Upper lobe of left lung (tissue), 6 donors: ENCODE results near the gene ZNF18. TPM values are rescaled to one million over a fixed set of nuclear protein-coding genes. Genes with fewer than 3 reads are reported as not detected.
A peak's percentile ranks its signal among the peaks of the same experiment; 100 is the strongest.

ENCODE experiments used
- ATAC-seq, 2 donors: fragments of 200-7000 bp; cut with Tn5 transposase; one replicate each; pipeline ENCODE4 v1.9.1; 2022; ENCODE audit warnings: mild to moderate bottlenecking in 2 of 2, moderate library complexity in 2 of 2; ENCODE audit not compliant: low FRiP score in 2 of 2
- DNase-seq, 2 donors: peaks; one replicate each; pipeline ENCODE4 v3.0.0-alpha.2; 2019 to 2020
- H3K27ac ChIP-seq, 4 donors: fragments of 200-600 bp; sonication (generic); one replicate each; pipeline ENCODE4 v1.5.1; 2016 to 2019
- H3K27me3 ChIP-seq, 4 donors: fragments of 200-600 bp; sonication (generic); one replicate each; pipeline ENCODE4 v1.5.1; 2017 to 2019
- H3K36me3 ChIP-seq, 4 donors: fragments of 200-600 bp; sonication (generic); one replicate each; pipeline ENCODE4 v1.5.1; 2016 to 2019
- H3K4me1 ChIP-seq, 4 donors: fragments of 200-600 bp; sonication (generic); one replicate each; pipeline ENCODE4 v1.5.1; 2018 to 2019
- H3K4me3 ChIP-seq, 4 donors: fragments of 200-600 bp; sonication (generic); one replicate each; pipeline ENCODE4 v1.5.1; 2017 to 2019; ENCODE audit warnings: mild to moderate bottlenecking in 2 of 4, moderate library complexity in 1 of 4
- H3K9me3 ChIP-seq, 4 donors: fragments of 200-600 bp; sonication (generic); one replicate each; pipeline ENCODE4 v1.5.1; 2018 to 2019
- CTCF ChIP-seq, 6 experiments: fragments of 450-650 bp in 4 of 6; fragments of 200-600 bp in 2 of 6; sonication (generic) in 2 of 6; IDR thresholded peaks; one replicate each; pipeline ENCODE4 v1.5.1; 2016 to 2019; ENCODE audit warnings: antibody characterized with exemption in 6 of 6
- EP300 ChIP-seq, 4 donors: sonication (generic); formaldehyde crosslinking; IDR thresholded peaks; one replicate each; pipeline ENCODE4 v1.5.1; 2017; ENCODE audit warnings: antibody characterized with exemption in 4 of 4, control low read depth in 2 of 4
- POLR2A ChIP-seq, 4 donors: fragments of 450-650 bp; IDR thresholded peaks; one replicate each; pipeline ENCODE4 v1.5.1; 2016 to 2017; ENCODE audit warnings: antibody characterized with exemption in 4 of 4, mild to moderate bottlenecking in 2 of 4
- POLR2AphosphoS5 ChIP-seq, 2 donors: sonication (generic); formaldehyde crosslinking; IDR thresholded peaks; one replicate each; pipeline ENCODE4 v1.5.1; 2017; ENCODE audit warnings: antibody characterized with exemption in 2 of 2
- WGBS, 2 donors: methylation state at CpG; one replicate each; pipeline ENCODE4 v1.1.5; 2017 to 2018; 5-methylcytosine and 5-hydroxymethylcytosine counted together
- total RNA-seq, 6 donors: library from RNA; depleted of rRNA in 4 of 6; stranded (reverse); fragments of >200 nt in 4 of 6; gene quantifications; one replicate each; pipeline versions ENCODE4 v1.1.0 to v1.2.1, GENCODE V29; 2016 to 2021
- donor health status: DM: no; HTN: no; CAD: no; lungs with moderate emphysema.
- donor health status: DM: no; HTN: yes; CAD: no; lungs with severe emphysema.

The ZNF18 gene
- total RNA-seq, 6 donors from 2014 or later, result 5.4 to 13.6 (median 5.8) TPM

DNA sequence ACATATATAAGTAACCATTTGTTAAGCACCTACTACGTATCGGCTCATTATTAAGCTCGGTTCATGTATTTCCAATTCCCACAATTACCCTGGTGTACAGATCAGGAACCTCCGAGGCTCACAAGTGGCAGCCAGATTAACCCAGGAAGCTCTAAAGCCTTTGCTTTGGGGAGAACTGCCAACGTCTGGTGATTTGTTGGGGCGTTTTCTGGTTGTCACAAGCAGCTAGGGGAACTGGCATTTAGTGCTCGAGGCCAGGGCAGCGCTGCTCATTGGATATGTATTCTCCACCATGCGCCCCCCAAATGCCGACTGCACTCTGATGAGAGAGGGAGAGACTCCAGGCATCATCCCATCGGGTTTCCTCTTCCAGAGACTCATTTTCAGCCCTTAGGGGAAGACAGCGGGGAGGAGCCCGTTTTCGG, 541 bp downstream of the ZNF18 start:
- peak in 1 of 2 donors; percentile 59 for DNase-seq
- Histone ChIP-seq H3K4me1 (peaks cover 9 to 12% (median 11%) of the 10 kb centered on the region in 4 donors), H3K4me3 (peak overlapping the region; percentile 64 to 93 (median 77)), H3K36me3 (peaks cover 0 to 11% (median 4%) of the 10 kb centered on the region in 4 donors), H3K9me3 (no peaks in the 10 kb centered on the region), H3K27ac (peak overlapping the region; percentile 93 to 98 (median 94)), H3K27me3 (no peaks in the 10 kb centered on the region)
- TF ChIP-seq POLR2AphosphoS5 (IDR thresholded peaks at IDR 0.05) (no peak), EP300 (IDR thresholded peaks at IDR 0.05) (no peak), CTCF (IDR thresholded peaks at IDR 0.05) (peak in 5 of 6 experiments; percentile 13 to 32 (median 22))
- 0 to 3% methylated on average over 6 to 14 of the region's 14 CpGs for WGBS, 2 donors
- peak; percentile 60 to 67 for ATAC-seq

DNA sequence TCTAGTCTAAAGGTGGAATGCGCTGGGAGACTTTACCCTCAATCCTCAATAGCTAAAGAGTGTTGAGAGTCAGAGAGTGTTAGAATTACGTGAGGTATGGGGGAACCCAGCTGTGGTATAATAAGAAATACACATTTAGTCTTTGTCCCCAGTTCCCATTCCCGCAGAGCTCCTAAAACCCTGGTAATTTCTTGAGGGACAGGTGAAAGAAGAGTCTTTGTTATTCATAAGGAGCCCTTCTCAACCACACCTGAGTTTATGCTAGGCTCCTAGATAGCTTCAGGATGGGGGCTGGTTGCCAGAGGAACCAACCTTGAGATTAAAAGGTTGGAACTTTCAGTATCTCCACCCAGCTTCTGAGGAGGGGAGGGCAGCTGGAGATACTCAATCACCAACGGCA, 5.8 kb downstream of the ZNF18 start:
- TF ChIP-seq EP300 (IDR thresholded peaks at IDR 0.05) (no peak), POLR2A (IDR thresholded peaks at IDR 0.05) (no peak), POLR2AphosphoS5 (IDR thresholded peaks at IDR 0.05) (no peak), CTCF (IDR thresholded peaks at IDR 0.05) (no peak)
- peaks cover 7 to 8% (median 7%) of the 10 kb centered on the region in 4 donors for H3K4me1 ChIP-seq
- H3K27ac ChIP-seq, result no peak overlapping the region
- H3K9me3 ChIP-seq, result no peaks in the 10 kb centered on the region
- 70 to 95% methylated on average over 3 to 4 of the region's 4 CpGs for WGBS, 2 donors
- H3K4me3 ChIP-seq, result no peak overlapping the region
- H3K27me3 ChIP-seq, result no peaks in the 10 kb centered on the region
- ATAC-seq (no peak), DNase-seq (no peak)
- H3K36me3 ChIP-seq, result peaks cover 0 to 37% (median 7%) of the 10 kb centered on the region in 4 donors

DNA sequence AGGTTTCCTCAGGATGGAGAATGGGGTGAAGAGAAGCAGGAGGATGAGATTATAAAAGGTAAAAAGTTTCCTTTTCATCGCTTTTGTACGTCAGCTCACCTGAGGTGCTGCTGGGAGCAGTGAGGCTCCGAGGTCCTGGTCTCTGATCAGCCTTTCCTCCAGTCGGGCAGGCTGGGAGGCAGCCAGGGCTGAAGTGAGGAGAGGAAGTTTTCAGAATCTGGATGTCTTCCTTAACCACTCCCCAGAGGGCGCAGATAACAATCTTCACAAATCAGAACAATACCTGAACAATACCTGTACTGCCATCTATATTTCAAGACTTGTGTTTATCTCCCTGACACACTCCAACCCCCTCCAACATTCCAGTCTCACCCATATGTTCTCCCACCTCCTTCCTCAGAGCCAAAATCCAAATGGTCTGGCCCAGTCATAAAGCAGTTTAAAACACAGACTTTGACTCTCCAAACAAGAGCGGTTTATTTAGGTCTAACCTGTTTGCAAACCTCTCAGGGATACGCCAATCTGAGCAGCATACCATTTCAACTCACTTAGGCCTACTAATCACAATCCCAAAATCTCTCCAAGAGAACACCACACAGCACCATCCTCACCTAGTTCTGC, 6.8 kb downstream of the ZNF18 start:
- H3K27ac ChIP-seq, result no peak overlapping the region
- TF ChIP-seq CTCF (IDR thresholded peaks at IDR 0.05) (no peak), EP300 (IDR thresholded peaks at IDR 0.05) (no peak), POLR2AphosphoS5 (IDR thresholded peaks at IDR 0.05) (no peak), POLR2A (IDR thresholded peaks at IDR 0.05) (no peak)
- H3K36me3 ChIP-seq, result peaks cover 0 to 37% (median 7%) of the 10 kb centered on the region in 4 donors
- no peak overlapping the region for H3K4me3 ChIP-seq
- no peaks in the 10 kb centered on the region for H3K4me1 ChIP-seq
- no peaks in the 10 kb centered on the region for H3K9me3 ChIP-seq
- ATAC-seq (no peak), DNase-seq (no peak)
- WGBS, 2 donors, result 76 to 77% methylated on average over 7 of the region's 7 CpGs
- H3K27me3 ChIP-seq, result no peaks in the 10 kb centered on the region

- Histone ChIP-seq H3K9me3 (no peaks in the 10 kb centered on the region), H3K27ac (no peak overlapping the region), H3K4me1 (no peaks in the 10 kb centered on the region), H3K36me3 (peaks cover 0 to 50% (median 13%) of the 10 kb centered on the region in 4 donors), H3K4me3 (no peak overlapping the region), H3K27me3 (no peaks in the 10 kb centered on the region)
- DNase-seq, result no peak
- ATAC-seq, result peak in 1 of 2 donors; percentile 84
- 54 to 69% methylated on average over 5 of the region's 5 CpGs for WGBS, 2 donors
- no peak for TF ChIP-seq POLR2A (IDR thresholded peaks at IDR 0.05)
- no peak for TF ChIP-seq POLR2AphosphoS5 (IDR thresholded peaks at IDR 0.05)
- peak in 5 of 6 experiments; percentile 18 to 60 (median 54) for TF ChIP-seq CTCF (IDR thresholded peaks at IDR 0.05)
Observed at GRCh38 chr17:11986942-11987329, 10.3 kb downstream of the ZNF18 start.
